ENCODE results near the gene COL4A1.

COL4A1 gene

GRCh38 chr13:110306340-110306959 is 507 bp downstream of the COL4A1 start:
- no peak for DNase-seq

GRCh38 chr13:110305949-110306339 is 1.0 kb downstream of the COL4A1 start:
- DNase-seq = no peak

GRCh38 chr13:110305544-110305943 is 1.4 kb downstream of the COL4A1 start:
- DNase-seq = no peak

- no peak for DNase-seq
Observed at GRCh38 chr13:110305001-110305400, 2.0 kb downstream of the COL4A1 start.

- DNase-seq = no peak
Observed at GRCh38 chr13:110304256-110304655, 2.7 kb downstream of the COL4A1 start.

- no peak for DNase-seq
Observed at GRCh38 chr13:110303644-110304043, 3.3 kb downstream of the COL4A1 start.

GRCh38 chr13:110302997-110303396 is 4.0 kb downstream of the COL4A1 start:
- no peak for DNase-seq

- no peak for DNase-seq
Observed at GRCh38 chr13:110301606-110302553, 5.1 kb downstream of the COL4A1 start.

- no peak for DNase-seq
Observed at GRCh38 chr13:110301083-110301482, 5.9 kb downstream of the COL4A1 start.

GRCh38 chr13:110300090-110300815 is 6.7 kb downstream of the COL4A1 start:
- no peak for DNase-seq

GRCh38 chr13:110299283-110299840 is 7.6 kb downstream of the COL4A1 start:
- no peak for DNase-seq

- DNase-seq = no peak
Observed at GRCh38 chr13:110298505-110299282, 8.3 kb downstream of the COL4A1 start.

- DNase-seq = no peak
Observed at GRCh38 chr13:110297766-110298504, 9.0 kb downstream of the COL4A1 start.

GRCh38 chr13:110297011-110297410 is 9.9 kb downstream of the COL4A1 start:
- no peak for DNase-seq

- no peak for DNase-seq
Observed at GRCh38 chr13:110294622-110295021, 12.3 kb downstream of the COL4A1 start.

- no peak for DNase-seq
Observed at GRCh38 chr13:110294146-110294545, 12.8 kb downstream of the COL4A1 start.

GRCh38 chr13:110293649-110294048 is 13.3 kb downstream of the COL4A1 start:
- DNase-seq = no peak

- DNase-seq = no peak
Observed at GRCh38 chr13:110293037-110293436, 13.9 kb downstream of the COL4A1 start.

- no peak for DNase-seq
Observed at GRCh38 chr13:110291286-110291685, 15.7 kb downstream of the COL4A1 start.

GRCh38 chr13:110290826-110291225 is 16.1 kb downstream of the COL4A1 start:
- no peak for DNase-seq

- DNase-seq = no peak
Observed at GRCh38 chr13:110290153-110290552, 16.8 kb downstream of the COL4A1 start.

GRCh38 chr13:110289661-110290060 is 17.3 kb downstream of the COL4A1 start:
- DNase-seq = no peak

Measured in NCI-H2171 (cell line).